IgD-negative memory B cell (primary cell): ENCODE measurements around the gene CFAP97. TPM values are rescaled to one million over a fixed set of nuclear protein-coding genes. Genes with fewer than 3 reads are reported as not detected.
A peak's percentile ranks its signal among the peaks of the same experiment; 100 is the strongest.

Source experiments
- H3K27ac Mint-ChIP-seq, 3 donors: one replicate each; pipeline ENCODE4 v1.8.0; 2020 to 2022; ENCODE audit warnings: mild to moderate bottlenecking in 3 of 3, mixed read lengths in 3 of 3, moderate library complexity in 1 of 3
- H3K27me3 Mint-ChIP-seq: one replicate; pipeline ENCODE4 v1.8.0; 2021; ENCODE audit warnings: mixed read lengths
- H3K36me3 Mint-ChIP-seq: one replicate; pipeline ENCODE4 v1.8.0; 2020; ENCODE audit warnings: mild to moderate bottlenecking, mixed read lengths
- H3K4me1 Mint-ChIP-seq, 3 donors: one replicate each; pipeline ENCODE4 v1.8.0; 2020 to 2022; ENCODE audit warnings: mixed read lengths in 3 of 3, mild to moderate bottlenecking in 1 of 3
- H3K4me3 Mint-ChIP-seq, 4 donors: one replicate each; pipeline ENCODE4 v1.8.0; 2020 to 2022; ENCODE audit warnings: mild to moderate bottlenecking in 4 of 4, mixed read lengths in 4 of 4, moderate library complexity in 3 of 4
- H3K9me3 Mint-ChIP-seq, 3 donors: one replicate each; pipeline ENCODE4 v1.8.0; 2020 to 2021; ENCODE audit warnings: mixed read lengths in 3 of 3, mild to moderate bottlenecking in 1 of 3
- polyA plus RNA-seq: library from polyadenylated mRNA; unstranded; fragments of 300-500 nt; fragmentation: Illumina TruSeq; gene quantifications from one replicate; pipeline ENCODE4 v1.2.3, GENCODE V29; 2021

The CFAP97 gene
- polyA plus RNA-seq, 1 donor from 2014 or later = 66.3 TPM

- Mint-ChIP-seq H3K27me3 (no peaks in the 10 kb centered on the region), H3K4me1 (peaks cover 0 to 3% (median 2%) of the 10 kb centered on the region in 3 donors), H3K36me3 (peaks cover 9% of the 10 kb centered on the region), H3K9me3 (no peaks in the 10 kb centered on the region), H3K4me3 (no peak overlapping the region), H3K27ac (peak overlapping the region in 1 of 3 donors; percentile 23)
Observed at GRCh38 chr4:185149392-185149791, 54.4 kb downstream of the CFAP97 start.

- Mint-ChIP-seq H3K27ac (peak overlapping the region in 1 of 3 donors; percentile 54), H3K4me1 (peaks cover 5 to 13% (median 6%) of the 10 kb centered on the region in 3 donors), H3K36me3 (peaks cover 2% of the 10 kb centered on the region), H3K9me3 (no peaks in the 10 kb centered on the region), H3K4me3 (peak overlapping the region in 1 of 4 donors; percentile 92), H3K27me3 (no peaks in the 10 kb centered on the region)
Observed at GRCh38 chr4:185145572-185145971, 58.2 kb downstream of the CFAP97 start.

GRCh38 chr4:185144601-185145240 lies 59.1 kb downstream of the CFAP97 start:
- Mint-ChIP-seq H3K27me3 (no peaks in the 10 kb centered on the region), H3K4me3 (peak overlapping the region; percentile 30 to 92 (median 65)), H3K36me3 (peaks cover 2% of the 10 kb centered on the region), H3K4me1 (peaks cover 5 to 13% (median 6%) of the 10 kb centered on the region in 3 donors), H3K9me3 (no peaks in the 10 kb centered on the region), H3K27ac (peak overlapping the region in 2 of 3 donors; percentile 54 to 67)

DNA sequence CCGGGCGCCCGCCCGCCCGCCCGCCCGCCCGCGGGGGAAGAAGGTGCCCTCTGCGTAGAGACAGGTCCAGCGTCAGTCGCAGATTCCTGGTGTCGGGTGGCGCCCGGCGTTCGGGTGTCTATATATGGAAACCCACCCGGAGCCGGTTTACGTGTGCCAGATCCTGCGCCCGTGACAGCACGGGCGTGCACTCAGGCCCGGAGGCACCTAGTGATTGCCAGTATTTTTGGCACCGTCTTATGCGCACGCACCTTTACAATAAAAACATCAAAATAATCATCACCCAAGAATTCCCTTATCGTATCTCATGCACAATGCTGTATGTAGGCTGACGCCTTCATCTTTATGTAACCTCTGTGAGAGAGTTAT lies 60.2 kb downstream of the CFAP97 start:
- Mint-ChIP-seq H3K4me1 (peaks cover 5 to 13% (median 6%) of the 10 kb centered on the region in 3 donors), H3K27me3 (no peaks in the 10 kb centered on the region), H3K27ac (peak overlapping the region; percentile 54 to 88 (median 87)), H3K36me3 (peaks cover 2% of the 10 kb centered on the region), H3K9me3 (no peaks in the 10 kb centered on the region), H3K4me3 (peak overlapping the region; percentile 92 to 95 (median 92))

- peak within 1 kb of the TSS; percentile 92 to 95 (median 92) for H3K4me3 Mint-ChIP-seq
- H3K27ac Mint-ChIP-seq = peak within 1 kb of the TSS; percentile 83 to 92 (median 88)
- H3K4me1 Mint-ChIP-seq = peaks cover 5 to 13% (median 6%) of the 10 kb centered on the region in 3 donors
- peaks cover 2% of the 10 kb centered on the region for H3K36me3 Mint-ChIP-seq
- H3K9me3 Mint-ChIP-seq = no peaks in the 10 kb centered on the region
- H3K27me3 Mint-ChIP-seq = peaks cover 2% of the 10 kb centered on the region
Observed at GRCh38 chr4:185142912-185143600, 60.7 kb downstream of the CFAP97 start, which contains the start of gene SLC25A4. TSS of gene SLC25A4 (plus strand) at chr4:185143266. CDS start at chr4:185143373, 107 bp downstream.

GRCh38 chr4:185142564-185142911 lies 61.3 kb downstream of the CFAP97 start:
- Mint-ChIP-seq H3K27me3 (peaks cover 3% of the 10 kb centered on the region), H3K27ac (peak overlapping the region; percentile 83 to 92 (median 88)), H3K4me1 (peaks cover 5 to 13% (median 6%) of the 10 kb centered on the region in 3 donors), H3K36me3 (peaks cover 2% of the 10 kb centered on the region), H3K4me3 (peak overlapping the region; percentile 91 to 95 (median 92)), H3K9me3 (no peaks in the 10 kb centered on the region)

DNA sequence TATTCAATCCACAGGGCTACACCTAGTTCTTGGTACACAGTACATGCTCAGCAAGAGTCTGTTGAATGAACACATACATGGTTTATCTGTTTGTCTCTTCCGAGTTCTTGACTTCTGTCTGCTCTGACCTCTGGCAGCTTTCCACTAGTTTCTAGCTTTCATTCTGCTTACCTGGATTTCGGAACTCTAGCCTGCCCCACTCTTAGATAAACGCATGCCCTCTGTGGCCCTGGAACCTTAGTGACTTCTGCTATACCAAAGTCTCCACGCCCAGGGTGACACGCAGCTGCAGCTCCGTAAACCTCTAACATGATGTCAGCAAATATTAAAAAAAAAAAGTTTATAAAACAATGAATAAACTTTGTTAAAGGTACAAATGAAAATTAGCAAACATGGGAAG lies 62.0 kb downstream of the CFAP97 start:
- Mint-ChIP-seq H3K36me3 (no peaks in the 10 kb centered on the region), H3K27me3 (peaks cover 3% of the 10 kb centered on the region), H3K4me1 (peaks cover 5 to 13% (median 6%) of the 10 kb centered on the region in 3 donors), H3K27ac (peak overlapping the region in 1 of 3 donors; percentile 27), H3K9me3 (no peaks in the 10 kb centered on the region), H3K4me3 (peak overlapping the region in 2 of 4 donors; percentile 70 to 73)

DNA sequence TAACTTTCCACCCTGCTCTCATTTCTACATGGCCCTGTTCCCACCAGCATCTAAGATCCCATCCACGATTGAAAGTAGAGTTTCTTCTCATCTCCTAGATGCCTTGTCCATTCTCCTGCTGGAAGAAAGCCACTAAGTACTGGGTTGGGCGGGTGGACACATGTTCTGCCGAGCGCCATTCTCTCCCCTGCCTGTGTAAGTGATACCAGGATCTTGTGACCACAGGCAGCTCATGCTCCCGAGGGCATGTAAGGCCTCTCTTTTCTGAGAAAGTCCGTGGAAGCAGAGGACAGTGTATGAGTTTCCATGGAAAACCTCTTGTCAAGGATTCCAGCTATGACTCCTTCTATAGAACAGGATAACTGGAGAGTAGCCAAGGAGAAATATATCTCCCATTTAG lies 64.1 kb downstream of the CFAP97 start:
- Mint-ChIP-seq H3K9me3 (no peaks in the 10 kb centered on the region), H3K4me1 (peaks cover 5 to 13% (median 6%) of the 10 kb centered on the region in 3 donors), H3K36me3 (no peaks in the 10 kb centered on the region), H3K27ac (no peak overlapping the region), H3K4me3 (no peak overlapping the region), H3K27me3 (peaks cover 3% of the 10 kb centered on the region)

DNA sequence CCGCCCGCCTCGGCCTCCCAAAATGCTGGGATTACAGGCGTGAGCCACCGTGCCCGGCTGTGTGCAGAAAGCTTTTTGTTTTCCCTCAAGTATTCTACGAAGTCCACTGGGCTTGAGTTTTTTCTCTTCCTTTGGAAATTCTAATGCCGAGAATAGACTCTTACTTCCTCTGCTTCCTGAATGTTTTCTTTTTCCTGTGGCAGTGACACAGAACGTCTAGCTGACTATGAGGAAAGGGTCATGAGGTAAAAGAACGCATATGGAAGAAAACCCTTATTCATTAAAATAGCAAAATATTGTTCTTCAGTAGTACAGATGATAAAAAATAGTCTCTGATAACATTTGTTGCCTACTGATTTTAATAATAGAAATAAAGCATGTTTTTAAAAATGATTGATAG lies 65.6 kb downstream of the CFAP97 start:
- H3K4me3 Mint-ChIP-seq = peak overlapping the region in 1 of 4 donors; percentile 45
- peaks cover 0 to 6% (median 4%) of the 10 kb centered on the region in 3 donors for H3K4me1 Mint-ChIP-seq
- H3K9me3 Mint-ChIP-seq = no peaks in the 10 kb centered on the region
- no peaks in the 10 kb centered on the region for H3K36me3 Mint-ChIP-seq
- H3K27me3 Mint-ChIP-seq = peaks cover 3% of the 10 kb centered on the region
- H3K27ac Mint-ChIP-seq = no peak overlapping the region

DNA sequence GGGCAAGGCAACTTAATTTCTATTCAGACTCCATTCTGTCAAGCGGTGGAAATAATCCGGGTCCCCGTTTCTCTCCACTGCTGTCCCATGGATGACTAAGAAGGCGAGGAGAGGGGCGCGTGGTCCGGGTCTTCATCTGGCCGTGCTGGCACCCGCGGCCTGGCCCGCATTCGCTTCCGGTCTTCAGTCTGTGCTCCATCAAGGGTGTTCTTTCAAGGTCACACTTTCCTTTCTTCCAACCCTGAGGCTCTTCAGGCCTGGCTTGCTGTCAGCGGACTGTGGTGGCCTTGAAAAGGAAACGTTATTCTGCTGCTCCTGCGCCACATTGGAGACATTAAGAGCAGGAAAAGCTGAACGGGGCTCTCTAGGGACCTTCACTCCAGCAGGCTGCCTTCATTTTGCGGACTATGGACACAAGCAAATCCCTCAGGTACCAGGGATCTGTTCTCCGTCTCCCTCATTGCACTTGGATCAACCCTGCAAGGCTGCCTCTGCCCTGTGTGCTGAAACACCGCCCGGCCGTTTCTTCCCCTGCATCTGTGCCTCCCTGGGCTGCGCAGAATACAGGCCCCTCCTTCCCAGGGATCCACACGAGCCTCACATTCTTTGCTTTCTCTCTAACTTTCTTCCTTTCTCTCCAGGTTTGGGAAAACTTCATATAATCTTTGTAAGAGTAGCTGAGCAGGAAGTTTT lies 66.4 kb downstream of the CFAP97 start:
- Mint-ChIP-seq H3K36me3 (no peaks in the 10 kb centered on the region), H3K9me3 (no peaks in the 10 kb centered on the region), H3K4me3 (no peak overlapping the region), H3K27ac (no peak overlapping the region), H3K4me1 (peaks cover 0 to 6% (median 2%) of the 10 kb centered on the region in 3 donors), H3K27me3 (peaks cover 3% of the 10 kb centered on the region)

DNA sequence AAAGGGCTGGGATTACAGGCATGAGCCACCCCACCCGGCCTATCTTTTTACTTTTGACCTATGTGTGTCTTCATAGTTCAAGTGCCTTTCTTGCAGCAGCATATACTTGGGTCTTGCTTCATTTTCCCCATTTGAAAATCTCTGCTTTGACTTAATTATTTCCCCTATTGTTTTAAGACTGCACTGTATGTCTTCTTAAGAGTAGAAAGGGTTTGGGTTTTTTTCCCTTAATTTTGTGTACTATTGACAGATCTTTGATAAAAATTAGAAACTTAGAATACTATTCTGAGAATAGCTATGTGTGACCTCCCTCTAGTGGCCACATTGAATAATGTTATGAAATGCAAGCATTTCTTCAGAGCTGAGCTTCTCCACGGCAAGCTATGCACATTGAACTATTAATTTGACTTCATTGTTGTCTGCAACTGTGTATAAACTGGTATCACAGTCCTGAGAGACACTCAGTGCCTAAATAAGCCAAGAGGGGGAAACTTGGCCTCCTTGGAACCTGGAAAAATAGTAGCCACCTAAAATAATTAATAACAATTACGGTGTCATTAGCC lies 69.4 kb downstream of the CFAP97 start:
- Mint-ChIP-seq H3K27ac (peak overlapping the region in 1 of 3 donors; percentile 6), H3K27me3 (peaks cover 11% of the 10 kb centered on the region), H3K4me1 (peaks cover 2 to 6% (median 2%) of the 10 kb centered on the region in 3 donors), H3K9me3 (no peaks in the 10 kb centered on the region), H3K36me3 (peaks cover 2% of the 10 kb centered on the region), H3K4me3 (peak overlapping the region in 1 of 4 donors; percentile 15)

GRCh38 chr4:185128272-185129119 lies 75.3 kb downstream of the CFAP97 start:
- peaks cover 7 to 8% (median 7%) of the 10 kb centered on the region in 3 donors for H3K4me1 Mint-ChIP-seq

GRCh38 chr4:185127021-185127925 lies 76.5 kb downstream of the CFAP97 start:
- Mint-ChIP-seq H3K9me3 (no peaks in the 10 kb centered on the region), H3K4me1 (peaks cover 18 to 19% (median 19%) of the 10 kb centered on the region in 3 donors), H3K27ac (no peak overlapping the region), H3K27me3 (peaks cover 26% of the 10 kb centered on the region), H3K4me3 (peak overlapping the region; percentile 62 to 89 (median 76)), H3K36me3 (peaks cover 2% of the 10 kb centered on the region)

More at GRCh38 chr4:185128272-185129119, 75.3 kb downstream of the CFAP97 start:
- Mint-ChIP-seq H3K36me3 (peaks cover 2% of the 10 kb centered on the region), H3K9me3 (no peaks in the 10 kb centered on the region), H3K4me3 (peak overlapping the region; percentile 79 to 91 (median 90)), H3K27ac (no peak overlapping the region), H3K27me3 (peaks cover 23% of the 10 kb centered on the region)
